Measurements from ENCODE around the gene DNAJB6. TPM values are rescaled to one million over a fixed set of nuclear protein-coding genes. Genes with fewer than 3 reads are reported as not detected.

DNAJB6 gene
- total and polyA plus RNA-seq, 8 donors, result 48.7 to 233 (median 65.4) TPM

DNA sequence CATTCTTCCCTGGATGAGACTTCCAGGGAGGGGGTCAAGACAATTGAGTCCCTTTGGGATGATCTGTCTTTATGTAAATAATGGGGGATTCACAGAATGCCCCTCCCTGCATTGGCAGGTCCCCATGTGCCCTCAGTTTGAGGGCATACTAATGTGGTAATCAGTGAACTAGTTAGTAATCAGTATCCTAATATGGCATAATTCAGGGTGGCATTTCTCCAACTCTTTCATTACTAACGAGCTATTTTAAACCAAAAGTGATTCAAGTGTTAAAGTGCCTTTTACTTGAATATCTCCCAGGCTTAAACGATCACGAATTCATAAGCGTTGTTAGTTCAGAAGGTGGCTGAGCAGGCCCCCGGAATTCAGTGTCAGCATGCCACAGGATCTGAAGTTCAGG, 1.6 kb upstream of the DNAJB6 start:
- no peak for TF ChIP-seq CTCF (IDR thresholded peaks at IDR 0.05)
- TF ChIP-seq POLR2AphosphoS5 (IDR thresholded peaks at IDR 0.05), result no peak
- no peak for TF ChIP-seq POLR2A (IDR thresholded peaks at IDR 0.05)
- no peak for TF ChIP-seq EP300 (IDR thresholded peaks at IDR 0.05)
- H3K4me3 ChIP-seq, result no peak overlapping the region
- DNase-seq, result no peak
- intact Hi-C loops (cut with DNase I; ENCODE audit: low total_unique reads), result no loop called here
- H3K4me1 ChIP-seq, result peaks cover 24 to 38% (median 36%) of the 10 kb centered on the region in 4 donors
- H3K9me3 ChIP-seq, result no peaks in the 10 kb centered on the region
- WGBS, 5 donors, result 77 to 90% (median 82%) methylated on average over 5 of the region's 5 CpGs
- H3K27ac ChIP-seq, result no peak overlapping the region
- H3K36me3 ChIP-seq, result no peaks in the 10 kb centered on the region
- H3K27me3 ChIP-seq, result peaks cover 0 to 5% (median 0%) of the 10 kb centered on the region in 3 donors

- peaks cover 0 to 5% (median 0%) of the 10 kb centered on the region in 3 donors for H3K27me3 ChIP-seq
- no peak for DNase-seq
- no peaks in the 10 kb centered on the region for H3K9me3 ChIP-seq
- intact Hi-C loops (cut with DNase I; ENCODE audit: low total_unique reads), result no loop called here
- H3K4me3 ChIP-seq, result peak overlapping the region; percentile 75 to 96 (median 82)
- peaks cover 24 to 46% (median 44%) of the 10 kb centered on the region in 4 donors for H3K4me1 ChIP-seq
- peak overlapping the region; percentile 99 to 100 (median 99) for H3K27ac ChIP-seq
- no peaks in the 10 kb centered on the region for H3K36me3 ChIP-seq
- 37 to 51% (median 46%) methylated on average over 9 to 11 of the region's 11 CpGs for WGBS, 5 donors
- TF ChIP-seq POLR2AphosphoS5 (IDR thresholded peaks at IDR 0.05), result no peak
- TF ChIP-seq EP300 (IDR thresholded peaks at IDR 0.05), result no peak
Measured at GRCh38 chr7:157335991-157336382, 817 bp upstream of the DNAJB6 start.

GRCh38 chr7:157337316-157338149, 729 bp downstream of the DNAJB6 start:
- DNase-seq, result peak; percentile 76 to 88
- intact Hi-C loops (cut with DNase I; ENCODE audit: low total_unique reads), result no loop called here
- H3K4me1 ChIP-seq, result peaks cover 27 to 61% (median 54%) of the 10 kb centered on the region in 4 donors
- H3K4me3 ChIP-seq, result peak overlapping the region; percentile 75 to 96 (median 82)
- no peak for TF ChIP-seq EP300 (IDR thresholded peaks at IDR 0.05)
- TF ChIP-seq POLR2AphosphoS5 (IDR thresholded peaks at IDR 0.05), result peak in 1 of 3 donors; percentile 11
- H3K27me3 ChIP-seq, result no peaks in the 10 kb centered on the region
- no peaks in the 10 kb centered on the region for H3K36me3 ChIP-seq
- H3K9me3 ChIP-seq, result no peaks in the 10 kb centered on the region
- H3K27ac ChIP-seq, result peak overlapping the region; percentile 99 to 100 (median 99)
- 0 to 1% (median 1%) methylated on average over 47 to 59 of the region's 59 CpGs for WGBS, 5 donors

- peak; percentile 62 to 87 for DNase-seq
- H3K4me1 ChIP-seq, result peaks cover 31 to 83% (median 69%) of the 10 kb centered on the region in 4 donors
- intact Hi-C loops (cut with DNase I; ENCODE audit: low total_unique reads), result no loop called here
- no peaks in the 10 kb centered on the region for H3K36me3 ChIP-seq
- TF ChIP-seq POLR2A (IDR thresholded peaks at IDR 0.05) (no peak), POLR2AphosphoS5 (IDR thresholded peaks at IDR 0.05) (no peak), CTCF (IDR thresholded peaks at IDR 0.05) (peak in 5 of 7 experiments; percentile 58 to 88 (median 85)), EP300 (IDR thresholded peaks at IDR 0.05) (no peak)
- 48 to 56% (median 54%) methylated on average over 25 of the region's 25 CpGs for WGBS, 5 donors
- no peaks in the 10 kb centered on the region for H3K9me3 ChIP-seq
- H3K4me3 ChIP-seq, result peak overlapping the region in 2 of 4 donors; percentile 11 to 82
- H3K27ac ChIP-seq, result peak overlapping the region in 1 of 5 donors; percentile 27
- no peaks in the 10 kb centered on the region for H3K27me3 ChIP-seq
Measured at GRCh38 chr7:157339777-157340677, 3.2 kb downstream of the DNAJB6 start.

Measured in stomach (tissue), 9 donors.